Measurements from ENCODE around the gene CACNA1I.

CACNA1I gene

DNA sequence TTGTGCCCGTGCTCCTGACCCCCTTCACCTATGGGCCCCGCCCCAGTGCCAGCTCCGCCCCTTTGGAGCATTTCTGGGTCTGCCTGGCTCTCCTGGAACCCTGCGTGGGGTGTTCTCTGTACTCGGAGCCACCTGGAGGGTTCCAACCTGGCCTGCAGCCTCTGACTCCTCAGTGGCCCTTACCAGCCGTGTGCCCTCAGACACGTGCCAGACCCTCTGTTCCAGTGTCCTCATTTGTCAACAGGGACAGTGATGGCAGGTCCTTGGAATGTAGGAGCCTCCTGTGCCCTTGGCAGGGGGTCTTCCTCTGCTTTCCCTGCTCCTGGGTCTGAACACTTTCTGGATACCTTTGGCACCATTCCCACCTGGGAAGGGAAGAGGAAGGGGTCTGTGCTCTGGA, 96.4 kb downstream of the CACNA1I start:
- DNase-seq (ENCODE audit: low spot score) = no peak

DNA sequence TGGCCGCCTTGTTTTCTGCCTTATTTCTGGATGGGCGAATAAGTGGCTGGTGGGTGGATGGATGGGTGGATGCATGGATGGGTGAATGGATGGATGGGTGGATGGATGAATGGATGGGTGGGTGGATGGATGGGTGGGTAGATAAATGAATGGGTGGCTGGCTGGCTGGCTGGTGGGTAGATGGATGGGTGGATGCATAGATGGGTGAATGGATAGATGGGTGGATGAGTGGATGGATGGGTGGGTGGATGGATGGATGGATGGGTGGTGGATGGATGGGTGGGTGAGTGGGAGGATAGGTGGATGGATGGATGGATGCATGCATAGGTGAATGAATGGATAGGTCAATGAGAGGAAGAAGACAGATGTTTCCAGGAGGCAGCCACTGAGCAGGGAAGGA, 98.9 kb downstream of the CACNA1I start:
- DNase-seq (ENCODE audit: low spot score) = no peak

DNA sequence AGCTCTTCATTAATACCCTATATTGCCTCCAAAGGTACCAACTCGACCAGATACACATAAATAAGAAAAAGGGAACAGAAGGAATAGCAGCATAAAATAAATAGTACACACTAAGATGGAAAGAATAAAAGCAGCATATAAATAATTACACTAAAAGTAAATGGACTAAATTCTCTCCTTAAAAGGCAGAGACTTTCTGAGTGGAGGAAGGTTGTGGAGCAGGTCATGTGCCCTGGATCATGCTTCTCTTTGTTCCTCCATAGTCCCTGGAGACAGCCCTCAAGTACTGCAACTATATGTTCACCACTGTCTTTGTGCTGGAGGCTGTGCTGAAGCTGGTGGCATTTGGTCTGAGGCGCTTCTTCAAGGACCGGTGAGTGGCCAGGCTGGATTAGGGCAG, 101.4 kb downstream of the CACNA1I start:
- DNase-seq (ENCODE audit: low spot score) = no peak

DNA sequence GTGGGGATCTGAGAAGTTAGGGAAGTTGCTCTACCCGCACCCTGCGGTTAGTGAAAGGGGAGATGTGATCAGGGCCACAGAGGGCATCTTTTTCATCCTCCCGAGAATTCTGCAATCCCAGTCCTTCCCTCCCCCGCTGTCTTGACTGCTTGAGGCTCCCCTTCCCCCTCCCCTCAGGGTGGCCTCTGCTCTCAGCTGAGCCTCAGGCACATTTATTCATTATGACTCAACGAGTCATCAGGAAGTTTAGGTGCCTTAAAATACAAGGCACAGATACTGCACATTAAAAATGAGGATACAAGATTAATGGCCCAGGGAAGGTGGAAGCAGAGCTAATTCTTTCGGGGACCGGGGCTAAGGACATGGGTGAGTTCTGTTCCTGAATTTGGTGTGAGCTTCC, 104.0 kb downstream of the CACNA1I start:
- DNase-seq (ENCODE audit: low spot score) = no peak

DNA sequence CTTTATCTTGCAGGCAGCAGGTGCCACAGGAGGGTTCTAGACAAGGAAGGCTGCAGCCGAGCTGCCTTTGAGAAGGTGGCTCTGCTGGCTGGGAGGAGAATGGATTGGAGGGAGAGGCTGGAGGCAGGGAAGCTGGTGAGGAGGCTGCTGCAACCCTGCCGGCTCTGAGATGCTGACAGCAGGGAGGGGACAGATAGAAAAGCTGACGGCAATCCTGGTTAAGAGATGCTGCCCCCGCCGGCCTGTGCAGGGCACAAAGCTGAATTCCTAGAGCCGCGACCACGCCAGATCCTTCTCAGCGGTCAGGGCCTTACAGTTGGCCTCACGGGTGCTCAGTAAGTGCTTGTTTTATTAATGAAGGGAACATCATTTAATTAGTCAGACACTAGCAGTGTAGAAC, 105.4 kb downstream of the CACNA1I start:
- no peak for DNase-seq (ENCODE audit: low spot score)

DNA sequence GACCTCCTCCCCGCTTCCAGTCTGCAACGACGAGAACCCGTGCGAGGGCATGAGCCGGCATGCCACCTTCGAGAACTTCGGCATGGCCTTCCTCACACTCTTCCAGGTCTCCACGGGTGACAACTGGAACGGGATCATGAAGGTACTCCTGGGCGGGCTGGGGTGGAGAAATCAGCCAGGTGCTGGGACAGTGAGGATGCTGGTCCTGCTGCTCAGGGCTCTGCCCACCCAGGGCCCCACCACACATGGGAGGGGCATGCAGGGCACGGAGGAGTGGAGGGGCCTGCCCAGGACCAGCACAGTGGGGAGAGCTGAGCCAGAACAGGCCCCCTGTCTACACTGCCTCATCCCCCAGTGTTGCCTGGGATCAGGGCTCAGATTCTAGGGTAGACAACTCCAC, 107.4 kb downstream of the CACNA1I start:
- DNase-seq (ENCODE audit: low spot score) = no peak

DNA sequence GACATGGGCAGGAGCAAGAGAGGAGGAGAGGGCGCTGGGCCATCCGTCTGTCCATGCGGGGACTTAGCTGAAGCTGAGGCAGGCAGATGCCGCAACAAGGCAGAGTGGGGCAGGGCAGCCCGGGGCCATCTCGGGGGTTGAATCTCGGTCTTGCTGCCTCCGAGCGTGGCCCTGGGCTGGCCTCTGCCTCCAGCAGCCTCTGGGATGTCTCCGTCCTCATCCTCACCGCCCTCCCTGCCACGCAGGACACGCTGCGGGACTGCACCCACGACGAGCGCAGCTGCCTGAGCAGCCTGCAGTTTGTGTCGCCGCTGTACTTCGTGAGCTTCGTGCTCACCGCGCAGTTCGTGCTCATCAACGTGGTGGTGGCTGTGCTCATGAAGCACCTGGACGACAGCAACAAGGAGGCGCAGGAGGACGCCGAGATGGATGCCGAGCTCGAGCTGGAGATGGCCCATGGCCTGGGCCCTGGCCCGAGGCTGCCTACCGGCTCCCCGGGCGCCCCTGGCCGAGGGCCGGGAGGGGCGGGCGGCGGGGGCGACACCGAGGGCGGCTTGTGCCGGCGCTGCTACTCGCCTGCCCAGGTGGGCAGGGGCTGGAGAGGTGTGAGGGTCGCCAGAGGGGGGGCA, 108.4 kb downstream of the CACNA1I start:
- no peak for DNase-seq (ENCODE audit: low spot score)

DNA sequence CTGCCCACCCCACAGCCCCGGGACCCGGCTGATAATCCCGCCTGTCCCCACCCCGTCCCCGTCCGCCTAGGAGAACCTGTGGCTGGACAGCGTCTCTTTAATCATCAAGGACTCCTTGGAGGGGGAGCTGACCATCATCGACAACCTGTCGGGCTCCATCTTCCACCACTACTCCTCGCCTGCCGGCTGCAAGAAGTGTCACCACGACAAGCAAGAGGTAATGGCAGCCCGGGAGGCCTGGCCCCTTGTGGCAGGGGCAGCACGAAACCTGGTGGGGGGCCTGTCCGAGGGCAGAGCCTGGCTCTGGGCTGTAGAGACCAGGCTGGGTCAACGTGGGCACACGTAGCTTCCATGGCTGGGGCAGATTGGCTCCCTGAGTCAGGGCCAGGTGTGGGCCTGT, 109.1 kb downstream of the CACNA1I start:
- DNase-seq (ENCODE audit: low spot score) = no peak

DNA sequence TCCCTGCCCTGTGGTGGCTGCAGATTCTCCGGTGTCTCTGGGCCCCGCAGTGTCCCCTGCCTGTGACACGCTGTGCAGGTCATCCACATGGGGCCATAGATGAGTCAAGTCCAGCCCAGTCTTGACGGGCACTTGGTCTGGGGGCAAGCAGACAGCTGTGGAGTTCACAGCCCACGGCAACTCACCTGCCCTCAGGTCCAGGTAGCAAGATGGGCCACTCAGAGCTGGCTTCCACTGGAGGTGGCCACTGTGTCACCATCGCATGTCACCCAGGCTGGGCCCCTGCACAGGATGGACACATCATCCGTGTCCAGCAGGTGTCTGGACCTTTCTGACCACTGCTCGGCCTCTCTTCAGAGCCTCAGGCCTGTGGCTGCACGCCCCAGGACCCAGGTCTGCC, 109.9 kb downstream of the CACNA1I start:
- DNase-seq (ENCODE audit: low spot score) = no peak

DNA sequence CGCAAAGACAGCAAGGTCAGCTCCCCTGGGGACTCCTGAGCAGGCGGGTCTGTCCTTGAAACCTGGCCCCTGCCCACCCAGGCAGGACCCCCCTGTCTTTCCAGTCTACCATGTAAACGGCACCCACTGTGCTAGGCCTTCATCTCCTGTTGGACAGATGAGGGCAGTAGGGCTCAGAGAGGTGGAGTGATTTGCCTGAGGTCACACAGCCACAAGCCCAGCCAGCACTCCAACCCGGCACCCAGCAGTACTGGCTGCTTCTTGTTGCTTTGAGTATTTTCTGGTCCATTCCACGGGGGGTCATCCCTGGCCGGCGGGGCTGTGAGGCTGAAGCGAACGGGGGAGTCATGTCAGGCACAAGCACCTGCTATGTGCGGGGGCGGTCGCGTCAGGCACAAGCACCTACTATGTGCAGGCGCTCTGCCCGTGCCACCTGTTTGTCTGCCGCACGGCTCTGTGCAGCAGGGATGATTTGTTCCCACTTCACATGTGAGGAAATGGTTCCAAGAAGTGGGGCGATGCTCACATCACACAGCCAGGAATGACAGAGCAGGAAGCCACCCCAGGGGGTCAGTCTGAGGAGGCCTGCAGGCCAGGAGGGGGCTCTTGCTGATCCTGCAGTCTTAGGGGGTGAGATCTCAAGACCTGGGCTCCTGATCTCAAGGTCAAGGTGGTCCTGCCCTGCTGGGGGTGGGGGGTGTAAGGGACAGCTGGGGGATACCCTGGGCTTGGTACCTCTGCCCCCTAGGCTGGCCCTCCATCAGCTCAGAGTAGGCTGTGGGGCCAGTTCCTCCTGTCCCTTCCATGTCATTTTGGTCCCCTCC, 110.7 kb downstream of the CACNA1I start:
- DNase-seq (ENCODE audit: low spot score) = no peak

DNA sequence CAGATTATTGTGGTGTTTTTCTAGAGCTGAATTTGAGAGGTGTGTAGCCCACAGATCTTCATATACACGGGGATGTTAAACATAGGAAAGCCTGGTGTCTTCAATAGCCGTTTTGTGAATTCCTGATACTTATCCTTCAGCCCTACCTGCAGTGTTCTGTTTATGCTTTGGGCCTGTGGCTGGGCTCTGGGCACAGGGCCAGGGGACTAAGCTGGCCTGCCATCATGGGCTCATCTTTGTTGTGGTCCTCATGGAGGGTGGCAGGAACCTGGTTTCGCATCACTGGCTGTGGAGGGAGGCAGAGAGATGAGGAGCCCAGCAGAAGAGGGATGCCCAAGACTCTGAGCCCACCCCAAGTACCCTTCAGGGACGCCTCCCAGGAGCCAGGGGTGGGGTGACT, 112.4 kb downstream of the CACNA1I start:
- no peak for DNase-seq (ENCODE audit: low spot score)

DNA sequence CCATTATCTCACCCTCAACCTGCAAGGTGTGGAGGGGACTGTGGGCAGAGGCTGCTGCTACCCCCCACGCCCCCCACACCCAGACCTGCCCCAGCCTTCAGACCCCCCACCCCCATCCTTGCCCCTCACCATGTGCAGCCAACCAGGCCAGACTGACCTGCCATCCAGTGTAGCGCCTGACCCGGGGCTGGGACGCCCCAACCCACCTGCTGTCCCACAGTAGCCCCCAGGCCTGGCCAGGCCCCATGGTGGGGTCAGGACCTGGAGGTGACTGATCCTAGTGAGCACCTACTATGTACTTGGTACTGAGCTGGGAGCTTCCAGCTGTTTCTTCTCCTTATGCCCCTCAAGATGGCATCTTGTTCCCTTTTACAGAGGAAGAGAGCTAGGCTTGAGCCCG, 113.1 kb downstream of the CACNA1I start:
- no peak for DNase-seq (ENCODE audit: low spot score)

DNA sequence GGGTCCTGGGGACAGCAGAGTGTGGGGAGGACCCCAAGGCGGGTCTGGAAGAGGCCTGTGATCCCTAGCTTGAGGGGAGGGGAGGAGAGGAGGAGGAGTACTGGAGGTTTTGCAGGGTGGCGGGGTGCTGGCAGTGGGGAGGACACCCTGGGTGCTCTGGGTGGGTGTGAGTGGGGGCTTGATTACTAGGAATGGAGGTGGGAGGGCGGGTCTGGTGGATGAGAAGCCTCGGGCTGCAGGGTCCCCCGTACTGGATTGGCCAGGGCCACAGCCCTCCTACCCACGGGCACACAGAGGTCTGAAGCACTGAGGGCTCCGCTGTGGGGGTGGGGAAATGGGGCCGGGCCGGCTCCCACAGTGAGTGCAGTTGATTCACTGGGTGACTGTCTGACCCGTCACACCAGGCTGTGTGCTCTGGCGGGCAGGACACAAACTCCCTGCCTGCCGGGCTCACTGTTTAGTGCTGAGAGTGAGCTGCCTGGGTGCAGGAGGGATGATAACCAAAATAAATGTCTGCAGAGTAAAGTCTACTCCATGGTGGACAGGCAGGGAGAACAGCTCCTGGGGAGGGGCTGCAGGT, 114.2 kb downstream of the CACNA1I start:
- DNase-seq (ENCODE audit: low spot score) = no peak

DNA sequence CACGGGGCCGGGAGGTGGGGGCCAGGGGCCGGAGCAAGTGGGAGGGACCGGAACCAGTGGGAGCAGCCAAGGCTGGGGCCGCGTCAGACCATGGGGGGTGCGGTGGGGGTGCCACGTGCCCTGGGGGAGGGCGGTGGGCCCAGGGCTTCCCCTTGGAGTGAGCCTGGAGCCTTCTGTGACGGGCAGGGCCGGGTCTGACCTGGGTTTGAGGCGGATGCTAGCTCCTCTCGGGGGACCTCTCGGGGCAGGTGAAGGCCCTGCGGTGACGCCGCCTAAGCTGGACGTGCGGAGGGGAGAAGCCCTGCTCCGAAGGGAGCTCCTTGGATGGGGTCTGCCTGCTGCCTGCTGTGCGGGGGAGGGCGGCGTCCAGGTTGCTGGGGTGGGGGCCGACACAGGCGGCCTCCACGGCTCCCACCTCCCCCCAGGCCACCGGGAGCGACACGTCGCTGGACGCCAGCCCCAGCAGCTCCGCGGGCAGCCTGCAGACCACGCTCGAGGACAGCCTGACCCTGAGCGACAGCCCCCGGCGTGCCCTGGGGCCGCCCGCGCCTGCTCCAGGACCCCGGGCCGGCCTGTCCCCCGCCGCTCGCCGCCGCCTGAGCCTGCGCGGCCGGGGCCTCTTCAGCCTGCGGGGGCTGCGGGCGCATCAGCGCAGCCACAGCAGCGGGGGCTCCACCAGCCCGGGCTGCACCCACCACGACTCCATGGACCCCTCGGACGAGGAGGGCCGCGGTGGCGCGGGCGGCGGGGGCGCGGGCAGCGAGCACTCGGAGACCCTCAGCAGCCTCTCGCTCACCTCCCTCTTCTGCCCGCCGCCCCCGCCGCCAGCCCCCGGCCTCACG, 115.0 kb downstream of the CACNA1I start:
- no peak for DNase-seq (ENCODE audit: low spot score)

DNA sequence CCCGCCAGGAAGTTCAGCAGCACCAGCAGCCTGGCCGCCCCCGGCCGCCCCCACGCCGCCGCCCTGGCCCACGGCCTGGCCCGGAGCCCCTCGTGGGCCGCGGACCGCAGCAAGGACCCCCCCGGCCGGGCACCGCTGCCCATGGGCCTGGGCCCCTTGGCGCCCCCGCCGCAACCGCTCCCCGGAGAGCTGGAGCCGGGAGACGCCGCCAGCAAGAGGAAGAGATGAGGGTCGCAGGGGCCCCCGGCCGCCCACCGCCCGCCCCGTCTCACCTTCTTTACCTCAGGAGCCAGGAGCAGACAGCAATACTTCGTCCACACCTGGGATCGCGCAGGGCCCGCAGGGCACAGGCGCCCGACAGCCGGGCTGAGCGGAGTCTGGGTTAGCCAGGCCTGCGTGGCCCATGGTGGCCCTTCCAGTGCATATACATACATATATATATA, 115.6 kb downstream of the CACNA1I start:
- DNase-seq (ENCODE audit: low spot score) = no peak

DNA sequence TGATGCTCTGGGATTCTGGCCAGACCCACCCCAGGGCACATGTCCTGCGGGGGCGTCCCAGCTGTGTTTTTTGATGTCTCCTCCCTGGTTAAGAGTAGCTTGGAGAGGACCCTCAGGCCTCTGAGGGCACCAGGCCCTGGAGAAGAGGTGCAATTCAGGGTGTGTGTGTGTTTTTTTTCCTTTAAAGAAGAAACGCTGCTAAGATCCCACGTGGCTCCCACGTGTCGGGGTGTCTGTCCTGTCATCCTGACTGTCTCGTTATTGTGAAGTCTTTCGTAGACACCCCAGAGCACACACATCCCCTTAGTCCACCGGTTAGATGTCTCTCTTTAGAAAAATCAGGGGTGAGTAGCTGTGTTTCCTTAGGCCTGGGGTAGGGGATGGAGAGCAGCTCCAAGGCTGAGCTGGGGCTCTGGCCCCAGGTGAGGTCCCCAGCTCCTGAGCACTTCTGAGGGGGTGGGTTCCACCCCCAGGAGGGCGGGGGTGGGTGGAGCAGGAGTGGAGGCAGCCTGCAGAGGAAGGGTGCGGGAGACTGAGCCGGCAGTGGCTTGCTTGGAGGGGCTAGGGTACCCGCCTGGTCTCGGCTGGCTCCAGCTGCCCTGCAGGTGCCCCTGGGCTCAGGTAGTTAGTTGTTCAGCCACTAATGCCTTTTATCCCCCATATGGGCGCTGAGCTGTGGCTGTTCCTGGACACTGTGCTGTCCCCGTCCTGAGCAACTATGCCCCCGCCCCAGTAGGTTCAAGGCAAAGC, 116.4 kb downstream of the CACNA1I start:
- no peak for DNase-seq (ENCODE audit: low spot score)

DNA sequence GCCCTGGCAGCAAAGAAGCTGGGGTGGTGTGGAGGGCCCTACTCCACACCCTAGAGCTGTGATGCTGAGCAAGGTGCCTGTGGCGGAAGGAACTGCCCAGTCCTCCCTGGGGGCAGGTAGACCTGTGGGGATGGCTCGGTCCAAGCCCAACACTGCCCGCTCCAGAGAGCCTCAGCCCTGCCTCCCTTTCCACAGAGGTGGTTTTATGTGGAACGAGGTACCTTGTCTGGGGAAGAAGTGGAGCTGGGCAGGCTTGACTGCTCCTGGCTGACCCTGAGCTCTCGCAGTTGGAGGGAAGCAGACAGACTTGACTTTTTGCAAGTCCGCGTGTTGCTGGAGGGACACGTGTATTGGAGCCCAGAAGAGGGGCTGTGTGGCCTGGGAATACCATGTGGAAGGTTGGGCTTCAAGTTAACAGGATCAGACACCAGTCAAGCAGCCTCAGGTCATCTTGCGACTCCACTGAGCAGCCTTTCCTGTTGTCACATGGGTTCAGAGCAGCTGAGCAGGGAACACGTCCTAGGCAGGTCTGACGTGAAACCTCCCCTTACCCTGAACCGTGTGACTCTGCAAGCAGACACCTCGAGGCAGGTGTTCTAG, 117.7 kb downstream of the CACNA1I start:
- DNase-seq (ENCODE audit: low spot score) = no peak

DNA sequence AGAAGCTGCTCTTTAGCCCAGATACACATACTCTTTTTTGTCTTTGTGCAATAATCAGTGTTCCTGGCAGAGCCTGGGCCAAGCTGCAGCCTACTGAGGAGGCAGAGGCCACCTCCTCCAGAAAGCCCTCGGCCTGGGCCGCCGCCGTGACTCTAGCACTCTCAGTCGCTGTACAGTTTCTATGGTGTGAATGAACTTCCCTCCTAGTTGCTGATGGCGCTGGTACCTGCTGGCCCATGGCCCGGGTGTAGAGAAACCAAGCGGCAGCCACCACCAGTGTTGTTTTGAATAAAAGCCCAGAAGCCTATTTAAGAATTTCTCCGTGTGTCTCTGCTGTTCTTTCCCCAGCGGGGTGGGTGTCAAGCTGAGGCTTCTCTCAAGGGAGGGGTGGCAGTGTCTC, 118.9 kb downstream of the CACNA1I start:
- no peak for DNase-seq (ENCODE audit: low spot score)

DNA sequence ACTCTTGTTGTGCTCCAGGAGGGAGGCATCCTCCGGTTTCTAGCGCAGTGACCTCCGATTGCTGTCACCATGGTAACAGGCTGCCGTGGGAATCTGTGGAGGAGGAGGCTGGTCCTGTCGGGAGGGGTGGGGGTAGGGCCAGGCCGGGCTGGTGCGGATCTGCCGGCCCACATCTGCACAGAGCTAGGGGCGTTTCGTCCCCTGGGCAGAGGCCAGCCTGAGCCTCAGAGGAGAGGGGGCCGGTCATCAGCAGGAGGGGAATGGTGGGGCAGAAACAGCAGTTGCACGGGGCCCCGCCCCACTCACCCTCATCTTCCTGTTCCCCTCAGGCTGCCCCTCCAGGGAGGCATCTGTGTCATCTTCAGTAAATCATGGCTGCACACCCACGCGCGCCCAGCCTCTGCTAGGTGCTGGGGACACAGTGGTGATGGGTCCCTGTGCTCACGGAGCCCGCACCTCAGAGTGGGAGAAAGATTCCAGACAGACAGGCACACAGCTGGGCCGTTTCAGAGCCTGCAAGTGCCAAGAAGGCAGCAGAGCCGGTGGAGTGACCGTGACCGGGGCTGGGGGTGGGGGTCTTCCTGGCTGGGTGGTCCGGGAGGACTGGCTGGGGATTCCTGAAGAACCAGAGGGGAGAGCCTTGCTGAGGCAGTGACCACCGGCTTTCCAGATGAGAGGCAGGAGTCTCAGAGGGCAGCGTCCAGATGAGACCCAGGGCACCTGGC, 120.5 kb downstream of the CACNA1I start:
- no peak for DNase-seq (ENCODE audit: low spot score)

DNA sequence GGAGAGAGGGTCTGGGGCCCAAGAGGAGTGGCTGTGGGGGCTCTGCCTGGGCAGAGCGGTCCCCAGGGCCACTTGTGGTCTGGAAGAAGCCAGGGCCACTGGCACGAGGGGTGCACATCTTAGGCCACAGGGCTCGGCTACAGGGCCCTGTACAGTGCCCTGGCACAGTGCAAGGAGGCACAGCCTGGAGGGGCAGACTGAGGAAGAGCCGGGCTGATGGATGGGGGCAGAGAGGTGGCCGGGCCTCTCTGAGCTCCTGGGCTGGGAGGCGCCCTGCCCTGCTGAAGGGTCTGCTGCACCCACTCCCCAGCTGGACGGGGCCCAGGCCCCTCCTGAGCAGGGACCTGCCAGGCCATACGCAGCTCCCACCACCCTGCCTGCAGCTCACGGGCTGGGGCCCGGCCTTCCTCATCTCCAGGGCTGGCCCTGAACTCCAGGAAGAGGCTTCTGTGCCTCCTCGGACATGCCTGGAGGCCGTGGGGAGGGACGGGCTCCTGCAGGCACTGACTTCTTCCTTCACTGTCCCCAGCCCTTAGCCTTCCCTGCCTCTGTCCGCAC, 123.5 kb downstream of the CACNA1I start:
- DNase-seq (ENCODE audit: low spot score) = no peak

Data from kidney capillary endothelial cell (primary cell).